Stimulated activated CD8-positive, alpha-beta memory T cell treated with anti-CD3 and anti-CD28 coated beads, Interleukin-12 subunit alpha, Interleukin-12 subunit beta, amount 100 ng/mL, for 1 hour (primary cell): ENCODE data around the gene CAMK1G.

Source experiments
- DNase-seq: peaks from one replicate; pipeline ENCODE4 v3.0.0-alpha.2; 2020; ENCODE audit warnings: low read depth

Gene CAMK1G

DNA sequence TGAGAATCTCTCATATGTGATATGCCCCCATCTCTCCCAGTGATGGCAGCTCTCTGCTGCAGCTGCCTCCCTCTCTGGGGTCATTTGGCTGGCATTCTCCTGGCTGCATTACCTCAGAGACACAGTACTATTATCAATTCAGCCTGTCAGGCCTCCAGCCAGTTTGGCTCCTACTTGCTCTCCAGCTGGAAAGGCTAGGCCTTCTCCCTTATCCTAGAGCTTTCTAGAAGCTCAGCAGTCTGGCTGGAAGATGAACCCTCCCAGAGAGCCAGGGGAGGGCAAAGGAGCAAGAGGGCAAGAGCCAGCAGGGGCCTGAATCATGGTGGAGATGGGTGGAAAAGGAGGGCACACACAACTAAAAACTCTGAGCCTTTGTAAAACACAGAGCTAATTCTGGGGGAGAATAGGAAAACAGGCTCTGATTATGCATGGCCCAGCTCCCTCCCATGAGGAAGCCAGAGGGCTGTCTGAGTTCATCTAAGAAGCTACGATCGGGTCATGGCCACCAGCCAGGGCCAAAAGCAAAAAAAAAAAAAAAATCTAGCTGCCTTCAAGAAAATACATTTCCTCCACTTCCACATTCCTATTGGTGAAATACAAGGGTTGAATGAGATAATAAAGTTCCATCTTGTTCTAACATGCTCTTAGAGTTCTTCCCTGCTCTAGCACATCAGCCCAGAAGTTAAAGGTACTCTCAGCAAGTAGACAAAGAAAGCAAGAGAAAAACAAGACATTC lies 59.9 kb downstream of the CAMK1G start:
- no peak for DNase-seq

DNA sequence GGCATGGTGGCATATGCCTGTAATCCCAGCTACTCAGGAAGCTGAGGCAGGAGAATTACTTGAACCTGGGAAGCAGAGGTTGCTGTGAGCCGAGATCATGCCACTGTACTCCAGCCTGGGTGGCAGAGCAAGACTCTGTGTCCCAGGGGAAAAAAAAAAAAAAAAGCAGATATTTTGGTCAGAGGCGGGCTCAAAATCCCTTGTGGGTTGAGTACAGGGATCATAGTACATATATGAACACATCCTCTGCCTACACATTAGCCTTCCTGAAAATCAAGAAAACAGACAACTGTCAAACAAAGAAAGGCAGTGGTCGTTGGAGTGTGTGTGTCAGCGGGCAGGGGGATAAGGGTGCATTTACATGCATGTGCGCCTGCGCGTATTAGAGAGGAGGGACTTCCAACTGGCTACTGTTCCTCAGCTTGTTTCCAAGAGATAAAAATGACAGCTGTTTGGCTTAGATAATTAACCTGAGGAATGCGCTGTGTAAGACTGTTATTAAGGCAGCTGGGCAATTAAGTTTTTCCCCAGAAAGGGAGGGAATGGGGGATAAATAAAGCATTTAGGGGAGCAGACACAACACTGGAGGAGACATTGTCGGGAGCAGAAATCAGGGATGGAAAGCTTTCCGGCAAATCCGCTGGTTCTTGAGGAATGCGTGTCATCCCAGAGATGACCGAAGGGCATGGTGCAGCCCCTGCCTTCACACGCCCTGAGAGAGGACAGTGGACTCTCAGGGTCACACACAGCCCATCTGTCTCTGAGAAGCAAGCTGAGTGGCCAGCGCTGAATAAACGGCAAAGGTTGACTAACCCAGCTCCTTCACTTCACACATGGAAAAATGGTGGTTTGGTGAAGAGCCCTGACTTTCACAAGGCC lies 62.3 kb downstream of the CAMK1G start:
- DNase-seq: no peak

DNA sequence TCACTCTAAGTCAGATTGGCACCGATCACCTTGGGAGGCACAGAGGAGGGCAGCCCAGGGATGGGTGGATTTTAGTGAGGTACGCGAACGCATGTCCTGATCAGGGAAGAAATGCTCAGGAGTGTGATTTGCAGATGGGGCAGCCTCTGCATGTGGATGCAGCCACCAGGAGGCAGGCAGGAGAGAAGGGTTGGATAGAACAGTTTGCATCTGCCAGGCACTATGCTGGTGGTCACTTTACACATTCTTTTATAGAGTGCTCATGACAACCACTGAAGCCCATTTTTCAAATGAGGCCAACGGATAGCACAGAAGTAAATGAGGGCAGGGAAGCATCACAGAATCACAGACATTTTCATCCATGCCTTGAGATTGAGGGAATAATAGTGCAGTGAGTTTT lies 63.0 kb downstream of the CAMK1G start:
- DNase-seq: no peak

DNA sequence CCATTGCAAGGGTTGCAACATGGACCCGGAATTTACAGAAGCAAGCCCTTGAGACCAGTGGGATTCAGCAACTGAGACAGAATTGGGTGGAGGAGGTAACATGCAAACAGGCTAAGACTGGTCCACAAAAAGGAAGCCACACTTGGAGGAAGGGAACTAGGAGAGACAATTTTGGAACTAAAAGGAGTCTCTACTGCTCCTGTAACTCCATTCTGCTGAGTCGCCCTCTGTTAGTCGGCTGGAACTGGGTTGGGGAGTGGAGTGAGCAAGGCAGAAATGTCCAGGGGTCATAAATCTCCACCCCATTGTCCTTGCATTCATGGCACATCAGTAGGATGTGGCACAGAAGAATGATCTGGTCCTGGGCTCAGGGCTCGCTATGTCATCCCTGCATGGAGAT lies 63.6 kb downstream of the CAMK1G start:
- DNase-seq: no peak

DNA sequence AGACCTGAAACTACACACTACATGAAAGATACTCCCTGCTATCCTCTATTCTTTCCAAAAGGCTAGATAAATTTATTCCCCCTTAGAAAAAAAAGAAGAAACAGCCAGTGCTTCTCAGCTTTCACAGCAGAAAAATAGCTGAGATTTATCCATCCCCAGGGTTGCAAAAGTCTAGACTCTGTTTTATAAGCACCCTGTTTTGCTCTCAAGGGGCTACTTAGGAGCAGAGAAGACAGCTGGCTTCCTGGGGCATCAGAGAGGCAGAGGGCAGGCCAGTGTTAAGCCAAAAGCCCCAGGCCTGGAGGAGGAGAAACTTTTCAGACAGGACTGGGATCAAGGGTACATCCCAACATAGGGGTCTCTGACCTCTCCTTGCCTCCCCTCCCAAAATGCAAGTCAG lies 64.8 kb downstream of the CAMK1G start:
- DNase-seq: no peak

DNA sequence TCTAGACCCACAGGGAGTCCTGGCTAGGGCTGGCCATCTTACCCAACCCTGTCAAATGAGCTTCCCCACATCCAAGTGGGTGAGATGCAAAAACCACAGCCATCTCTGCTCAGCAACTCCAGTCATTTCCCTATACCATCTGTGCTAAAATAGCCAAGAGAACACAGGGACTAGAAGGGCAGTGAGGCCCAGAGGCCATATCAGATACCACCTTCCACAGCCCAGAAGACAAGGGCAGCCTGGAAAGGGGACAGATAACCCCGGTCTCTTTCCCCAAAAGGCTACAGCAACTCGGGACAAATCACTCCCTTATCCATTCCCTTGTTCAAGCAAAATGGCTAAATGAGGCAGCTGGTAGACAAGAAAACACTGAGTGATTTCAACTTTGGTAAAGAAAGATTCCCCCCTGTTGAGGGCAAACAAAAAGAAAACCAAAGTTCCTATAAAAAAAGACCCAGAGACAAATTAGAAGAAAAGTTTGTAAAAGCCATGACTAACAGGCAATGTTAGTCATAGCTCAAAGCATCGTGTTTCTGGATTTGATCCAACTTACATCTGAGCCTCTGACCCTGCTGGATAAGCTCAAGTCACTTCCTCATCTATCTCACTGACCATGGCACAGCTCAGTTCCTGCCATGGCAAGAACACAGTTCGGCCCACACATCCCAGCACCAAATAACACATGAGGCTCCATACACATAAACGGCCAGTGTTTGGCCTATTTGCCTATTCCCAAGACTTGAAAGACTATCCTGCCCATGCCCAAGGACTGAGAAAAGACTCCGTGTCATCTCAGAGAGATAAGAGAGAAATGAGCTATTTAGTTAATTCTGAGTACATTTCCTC lies 65.6 kb downstream of the CAMK1G start:
- no peak for DNase-seq

DNA sequence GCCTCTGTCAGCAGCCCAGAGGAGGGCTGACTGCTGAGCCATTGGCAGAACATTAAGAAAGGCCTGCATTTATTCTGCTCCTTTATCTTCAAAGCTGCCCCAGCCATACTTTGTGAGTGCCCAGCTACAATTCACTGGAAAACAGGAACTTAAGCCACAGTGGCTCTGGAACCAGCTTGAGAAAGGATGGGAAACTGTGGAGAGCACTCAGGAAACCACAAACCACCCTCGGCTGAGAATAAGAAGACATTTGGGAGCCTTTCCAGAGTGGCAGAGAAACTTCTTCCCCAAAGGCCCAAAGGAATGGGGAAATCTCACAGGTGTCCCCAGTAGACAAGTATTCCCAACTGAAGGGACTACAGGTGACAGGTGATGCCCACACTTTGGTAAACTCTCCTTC lies 66.9 kb downstream of the CAMK1G start:
- no peak for DNase-seq

DNA sequence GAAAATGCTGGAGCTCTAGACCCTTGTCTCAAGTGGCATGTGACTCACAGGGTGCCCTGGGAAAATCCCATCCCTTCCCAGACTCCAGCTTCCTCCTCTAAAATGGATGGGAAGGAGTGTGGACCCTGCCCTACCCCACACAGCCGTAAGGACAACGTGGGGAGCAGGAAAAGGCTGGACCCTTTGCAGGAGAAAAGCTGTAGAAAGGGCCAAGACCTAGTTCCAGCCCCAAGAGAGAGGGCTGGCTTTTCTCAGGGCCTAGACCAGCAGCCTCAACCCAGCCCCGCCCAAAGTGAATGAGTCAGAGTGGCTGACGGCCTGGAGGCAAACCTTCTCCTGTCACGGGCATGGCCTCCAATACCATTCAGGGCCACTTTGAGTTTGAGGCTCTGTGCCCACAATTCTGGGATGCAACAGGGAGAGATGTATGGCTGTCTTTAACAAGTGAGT lies 67.6 kb downstream of the CAMK1G start:
- DNase-seq: peak; percentile 9

DNA sequence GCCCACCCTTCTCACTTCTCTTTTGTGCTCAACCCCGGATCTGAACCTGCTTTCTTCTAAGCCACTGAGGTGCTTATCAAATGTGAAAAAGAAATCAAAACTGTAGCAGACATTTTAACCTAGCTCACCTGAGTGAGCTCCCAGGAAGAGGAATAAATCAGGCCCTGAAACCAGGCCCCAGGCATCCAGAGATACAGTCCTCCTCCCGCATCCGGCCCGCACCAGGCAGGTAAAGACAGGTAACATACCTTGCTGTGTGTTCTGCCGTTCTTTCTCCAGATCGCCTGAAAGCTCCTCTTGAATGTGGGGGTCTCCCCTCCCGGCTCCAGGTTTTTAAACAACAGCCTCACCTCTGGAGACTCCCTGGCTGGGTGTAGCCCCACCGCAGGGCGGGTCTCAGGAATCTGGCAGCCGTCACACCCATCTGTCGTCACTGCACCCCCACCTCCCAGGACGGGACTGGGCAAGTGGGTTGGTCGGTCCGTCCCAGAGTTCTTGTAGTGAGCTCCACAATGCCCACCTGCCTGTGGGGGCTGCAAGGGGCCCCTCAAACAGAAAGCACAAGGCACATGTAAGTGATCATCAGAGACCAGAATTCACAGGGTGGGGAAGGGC lies 68.7 kb downstream of the CAMK1G start, which contains the start of gene LAMB3:
Gene LAMB3, minus strand, starts transcription at position 305 of the 615 bp plus-strand sequence. CDS start 1,481 bp downstream, outside the sequence.
- no peak for DNase-seq

DNA sequence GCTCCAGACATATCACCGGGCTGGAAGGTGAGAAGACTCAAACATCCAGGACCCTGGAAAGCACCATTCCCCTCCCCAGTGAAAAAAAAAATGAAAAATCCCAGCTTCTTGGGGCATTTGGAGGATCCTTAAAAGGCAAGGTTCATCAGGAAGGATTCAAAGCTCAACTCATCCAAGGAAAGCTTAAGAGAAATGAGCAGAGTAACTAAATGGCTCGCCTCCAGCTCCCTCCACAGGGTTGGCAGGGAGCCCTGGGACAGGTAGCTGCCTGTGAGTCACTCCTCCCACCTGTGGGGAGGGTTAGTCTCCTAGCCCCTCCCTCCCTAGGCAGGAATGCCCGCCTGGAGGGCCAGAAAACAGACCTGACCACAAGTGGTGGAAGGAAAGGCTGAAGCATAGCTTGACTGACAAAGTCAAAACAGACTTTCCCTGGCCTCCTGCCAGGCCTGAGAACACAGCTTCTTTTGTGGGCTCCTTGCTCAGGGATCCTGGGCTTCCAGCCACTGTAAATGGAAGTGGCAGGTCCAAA lies 69.4 kb downstream of the CAMK1G start:
- DNase-seq: no peak

DNA sequence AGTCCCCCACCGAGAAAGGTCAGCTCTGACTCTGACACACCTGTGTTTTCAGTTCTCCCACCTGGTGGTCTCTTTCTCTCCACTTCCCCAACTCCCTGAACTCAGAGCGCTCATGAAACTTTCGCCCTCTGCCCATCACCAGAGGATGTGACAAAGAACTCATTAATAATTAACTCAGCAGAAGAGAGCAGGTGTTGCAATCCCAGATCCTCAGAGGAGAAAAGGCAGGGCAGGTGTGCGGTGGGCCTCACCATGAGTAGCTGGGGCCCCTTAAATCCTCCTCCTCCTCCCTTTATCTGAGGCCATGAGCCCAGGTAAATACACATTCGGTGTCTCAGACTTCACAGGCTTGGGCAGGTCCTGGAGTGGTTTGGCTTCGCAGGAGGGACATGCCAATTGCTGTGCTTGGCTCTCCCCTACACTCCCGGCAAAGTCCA lies 70.4 kb downstream of the CAMK1G start:
- DNase-seq: no peak

DNA sequence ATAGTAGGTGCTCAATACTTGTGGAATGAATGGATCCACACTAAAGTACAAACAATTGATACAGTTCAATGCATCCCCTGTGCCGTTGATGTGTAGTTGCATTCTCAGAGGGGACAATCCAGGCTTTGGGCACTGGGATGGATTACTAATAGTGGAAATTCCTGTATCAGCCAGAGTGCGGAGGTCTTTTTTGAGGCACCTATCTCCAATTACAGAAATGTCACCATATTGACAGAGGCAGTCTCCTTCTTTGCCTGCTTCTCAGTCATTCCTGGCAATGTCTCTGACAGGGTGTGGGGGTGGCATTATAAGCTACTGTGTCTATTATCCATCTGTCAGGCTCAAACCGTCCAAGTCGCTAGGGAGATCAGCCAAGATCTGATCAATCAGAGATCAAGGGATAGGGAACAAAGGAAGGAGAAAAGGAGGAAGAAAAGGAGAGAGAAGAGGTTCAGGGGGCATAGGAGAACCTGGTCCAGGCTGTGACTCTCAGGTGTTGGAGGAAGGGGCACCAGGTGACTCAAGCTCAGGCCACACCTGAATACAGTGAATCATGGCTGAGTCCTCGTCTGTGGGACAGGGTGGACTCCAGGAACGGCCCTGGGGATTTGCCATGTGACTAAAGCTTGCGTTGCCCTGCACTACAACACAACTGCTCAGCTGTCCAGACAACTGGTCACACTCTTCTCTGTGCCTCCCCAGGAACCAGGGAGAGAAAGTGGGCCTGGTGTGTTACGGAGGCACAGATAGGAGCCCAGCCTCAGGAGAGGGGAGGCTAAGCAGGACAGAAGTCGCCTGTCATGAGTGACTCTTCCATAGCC lies 72.1 kb downstream of the CAMK1G start:
- no peak for DNase-seq

DNA sequence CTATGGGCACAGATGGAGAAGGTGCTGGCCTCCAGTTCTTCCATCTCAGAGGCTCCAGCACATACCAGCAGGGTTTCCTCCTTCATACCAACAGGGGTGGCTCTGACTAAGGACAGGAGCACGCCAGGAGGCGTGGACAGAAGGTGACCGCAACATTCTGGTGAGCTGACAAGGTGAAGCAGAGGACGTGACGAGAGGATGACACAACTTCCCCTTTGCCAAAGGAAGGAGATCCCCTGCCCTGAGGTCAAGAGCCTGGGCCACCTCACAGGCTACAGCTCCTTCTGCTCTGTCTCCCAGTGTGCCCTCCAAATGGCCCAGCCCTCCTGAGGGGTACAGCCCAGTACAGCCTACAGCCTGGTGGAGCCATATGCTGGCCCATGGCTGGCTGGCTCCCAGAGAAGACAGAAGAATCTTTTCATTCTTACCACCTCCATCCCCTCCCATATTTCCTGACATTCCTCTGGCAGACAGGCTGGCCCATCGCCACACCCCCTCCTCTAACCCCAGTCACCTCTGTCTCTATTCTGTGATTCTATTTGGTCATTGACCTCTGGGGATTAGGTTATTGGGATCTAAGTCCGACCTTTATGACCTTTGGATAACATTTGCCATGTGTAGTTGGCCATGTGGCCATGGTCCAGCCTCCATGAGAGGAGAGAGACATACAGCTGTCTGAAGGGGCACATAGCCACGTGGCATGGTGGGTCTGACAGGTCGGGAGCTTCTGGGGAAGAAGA lies 73.8 kb downstream of the CAMK1G start:
- DNase-seq: no peak

DNA sequence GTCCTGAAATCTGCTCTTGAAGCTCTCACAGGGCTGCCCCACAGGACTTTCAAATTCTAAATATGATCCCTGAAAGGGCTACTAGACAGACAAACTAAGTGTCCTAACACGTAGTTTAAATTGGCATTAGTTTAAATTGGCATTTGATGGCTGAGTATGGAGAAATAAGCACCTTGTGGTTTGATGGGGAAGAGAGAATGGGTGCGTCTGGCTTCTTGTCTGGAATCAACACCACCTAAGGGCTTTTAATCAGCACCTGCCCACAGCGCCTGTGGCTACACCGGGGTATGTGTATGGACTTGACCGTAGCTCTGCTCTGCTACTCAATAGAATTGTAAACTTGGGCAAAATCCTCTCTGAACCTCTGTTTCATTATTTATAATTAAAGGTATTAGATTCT lies 74.4 kb downstream of the CAMK1G start:
- DNase-seq: no peak

DNA sequence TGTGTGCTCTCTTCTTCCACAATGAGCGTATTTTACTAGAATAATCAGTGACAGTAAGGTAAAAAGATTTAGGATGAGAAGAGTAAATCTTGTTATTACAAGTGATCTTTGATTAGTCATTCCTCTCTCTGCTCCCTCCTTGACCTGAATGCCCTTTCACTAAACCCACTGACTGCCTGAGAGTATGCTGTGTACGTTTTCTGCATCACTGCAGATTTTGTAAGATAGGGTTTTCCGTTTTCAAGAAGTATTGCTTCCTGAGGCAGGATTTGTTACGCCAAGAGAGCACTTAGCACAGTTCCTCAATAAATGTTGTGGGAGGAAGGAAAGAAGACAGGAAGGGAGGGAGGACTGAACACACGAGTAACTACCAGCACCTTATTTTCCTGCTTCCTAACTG lies 76.4 kb downstream of the CAMK1G start:
- no peak for DNase-seq

DNA sequence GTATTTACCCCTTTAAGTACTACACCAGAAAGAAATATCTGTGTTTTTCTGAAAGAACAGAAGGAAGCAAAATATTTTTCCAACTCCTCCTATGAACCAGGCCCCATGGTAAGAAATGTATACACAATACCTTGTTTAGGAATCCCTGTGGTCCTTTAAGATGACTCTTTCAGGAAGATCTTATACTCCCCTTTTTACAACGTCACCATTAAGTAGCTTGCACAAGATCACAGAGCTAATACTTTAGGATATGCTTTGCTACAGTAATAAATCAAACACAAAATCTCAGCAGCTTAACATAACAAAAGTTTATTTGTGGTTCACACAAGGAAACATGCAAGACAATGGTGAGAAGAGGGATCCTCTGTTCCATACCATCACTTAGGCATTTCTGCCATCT lies 77.6 kb downstream of the CAMK1G start:
- no peak for DNase-seq

DNA sequence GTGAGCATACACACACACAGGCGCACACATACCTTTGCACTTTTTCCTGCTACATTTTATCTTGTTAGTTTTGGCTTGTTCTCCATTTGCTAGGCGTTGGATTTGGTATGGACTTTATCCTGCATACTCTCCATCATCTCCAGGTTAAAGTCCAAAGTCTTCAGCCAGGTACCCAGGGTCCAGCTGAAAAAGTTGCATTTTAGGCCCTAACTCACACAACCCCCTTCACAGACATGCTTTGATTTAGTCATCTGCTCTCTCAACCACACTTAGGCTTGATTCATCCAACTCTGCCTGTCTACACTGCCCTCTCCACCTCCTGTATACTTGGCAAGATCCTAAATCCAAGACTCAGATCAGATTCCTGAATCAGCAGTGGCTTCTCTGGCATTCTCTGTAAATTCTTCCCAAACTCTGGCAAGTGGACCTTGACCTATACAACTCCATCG lies 79.4 kb downstream of the CAMK1G start:
- DNase-seq: no peak
